AG10803 (cell line): ENCODE results near the gene THAP7.

Source experiments
- DNase-seq: peaks from one replicate; pipeline ENCODE4 v3.0.0; 2010; ENCODE audit warnings: low read depth
- H3K4me3 ChIP-seq: 2 replicates; pipeline ENCODE4 v1.5.1; 2011; ENCODE audit warnings: mild to moderate bottlenecking, low read length, control low read depth
- TF ChIP-seq, protein P1 (sequence below): conservative IDR thresholded peaks from 2 replicates; pipeline ENCODE4 v1.5.1; 2011; ENCODE audit warnings: mild to moderate bottlenecking, low read length, control low read depth, inconsistent platforms

THAP7 gene

DNA sequence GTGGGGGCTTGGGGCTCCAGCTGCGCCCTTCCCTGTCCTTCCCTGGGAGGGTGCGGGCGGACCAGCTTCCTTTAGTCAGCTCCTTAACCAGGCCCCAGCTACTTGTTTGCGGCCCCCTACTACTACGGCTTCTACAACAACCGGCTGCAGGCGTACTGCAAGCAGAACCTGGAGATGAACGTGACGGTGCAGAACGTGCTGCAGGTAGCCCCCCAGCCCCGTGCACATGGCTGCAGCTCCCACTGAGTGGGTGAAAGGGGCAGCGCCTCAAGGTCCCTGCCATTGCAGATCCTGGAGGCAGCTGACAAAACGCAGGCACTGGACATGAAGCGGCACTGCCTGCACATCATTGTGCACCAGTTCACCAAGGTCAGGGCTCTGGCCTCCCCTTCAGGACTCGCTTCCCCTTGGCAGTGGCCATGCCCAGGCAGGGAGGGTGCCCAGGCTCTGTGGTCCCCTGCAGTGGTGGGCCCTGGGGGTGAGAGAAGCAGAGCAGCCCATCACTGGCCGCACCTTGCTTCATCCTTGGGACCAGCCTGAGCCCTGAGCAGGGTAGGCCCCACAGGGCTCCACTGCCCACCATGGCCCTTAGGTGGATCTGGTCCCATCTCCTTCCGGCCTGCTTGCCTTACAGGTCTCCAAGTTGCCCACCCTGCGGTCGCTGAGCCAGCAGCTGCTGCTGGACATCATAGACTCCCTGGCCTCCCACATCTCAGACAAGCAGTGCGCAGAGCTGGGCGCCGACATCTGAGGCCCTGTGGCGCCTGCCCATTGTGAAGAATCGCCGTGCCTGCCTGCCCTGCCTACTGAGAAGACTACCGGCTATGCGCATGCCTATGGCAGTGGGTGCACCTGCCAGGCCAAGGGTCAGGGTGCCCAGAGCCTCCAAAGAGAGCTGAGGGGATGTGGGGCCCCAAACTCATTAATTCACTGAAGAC lies 5.1 kb downstream of the THAP7 start:
- TF ChIP-seq, protein P1, sequence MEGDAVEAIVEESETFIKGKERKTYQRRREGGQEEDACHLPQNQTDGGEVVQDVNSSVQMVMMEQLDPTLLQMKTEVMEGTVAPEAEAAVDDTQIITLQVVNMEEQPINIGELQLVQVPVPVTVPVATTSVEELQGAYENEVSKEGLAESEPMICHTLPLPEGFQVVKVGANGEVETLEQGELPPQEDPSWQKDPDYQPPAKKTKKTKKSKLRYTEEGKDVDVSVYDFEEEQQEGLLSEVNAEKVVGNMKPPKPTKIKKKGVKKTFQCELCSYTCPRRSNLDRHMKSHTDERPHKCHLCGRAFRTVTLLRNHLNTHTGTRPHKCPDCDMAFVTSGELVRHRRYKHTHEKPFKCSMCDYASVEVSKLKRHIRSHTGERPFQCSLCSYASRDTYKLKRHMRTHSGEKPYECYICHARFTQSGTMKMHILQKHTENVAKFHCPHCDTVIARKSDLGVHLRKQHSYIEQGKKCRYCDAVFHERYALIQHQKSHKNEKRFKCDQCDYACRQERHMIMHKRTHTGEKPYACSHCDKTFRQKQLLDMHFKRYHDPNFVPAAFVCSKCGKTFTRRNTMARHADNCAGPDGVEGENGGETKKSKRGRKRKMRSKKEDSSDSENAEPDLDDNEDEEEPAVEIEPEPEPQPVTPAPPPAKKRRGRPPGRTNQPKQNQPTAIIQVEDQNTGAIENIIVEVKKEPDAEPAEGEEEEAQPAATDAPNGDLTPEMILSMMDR, result no peak
- no peak overlapping the region for H3K4me3 ChIP-seq
- no peak for DNase-seq

DNA sequence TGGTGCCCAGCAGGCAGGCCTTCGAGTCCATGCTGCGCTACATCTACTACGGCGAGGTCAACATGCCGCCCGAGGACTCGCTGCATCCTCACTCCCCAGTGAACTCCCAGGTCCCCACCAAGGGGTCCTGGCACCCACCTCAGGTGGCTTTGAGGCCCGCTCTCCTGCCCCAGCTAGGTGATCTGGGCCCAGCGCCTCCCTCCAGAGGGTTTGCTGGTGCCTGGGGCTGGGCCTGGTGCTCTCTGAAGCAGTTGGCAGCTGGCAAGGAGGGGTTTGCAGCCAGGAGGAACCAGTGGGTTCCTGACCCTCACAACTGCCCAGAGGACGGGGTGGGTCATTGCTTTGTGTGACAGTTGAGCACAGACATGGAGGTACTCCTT lies 5.9 kb downstream of the THAP7 start:
- H3K4me3 ChIP-seq, result no peak overlapping the region
- DNase-seq, result no peak
- TF ChIP-seq, protein P1, result no peak

DNA sequence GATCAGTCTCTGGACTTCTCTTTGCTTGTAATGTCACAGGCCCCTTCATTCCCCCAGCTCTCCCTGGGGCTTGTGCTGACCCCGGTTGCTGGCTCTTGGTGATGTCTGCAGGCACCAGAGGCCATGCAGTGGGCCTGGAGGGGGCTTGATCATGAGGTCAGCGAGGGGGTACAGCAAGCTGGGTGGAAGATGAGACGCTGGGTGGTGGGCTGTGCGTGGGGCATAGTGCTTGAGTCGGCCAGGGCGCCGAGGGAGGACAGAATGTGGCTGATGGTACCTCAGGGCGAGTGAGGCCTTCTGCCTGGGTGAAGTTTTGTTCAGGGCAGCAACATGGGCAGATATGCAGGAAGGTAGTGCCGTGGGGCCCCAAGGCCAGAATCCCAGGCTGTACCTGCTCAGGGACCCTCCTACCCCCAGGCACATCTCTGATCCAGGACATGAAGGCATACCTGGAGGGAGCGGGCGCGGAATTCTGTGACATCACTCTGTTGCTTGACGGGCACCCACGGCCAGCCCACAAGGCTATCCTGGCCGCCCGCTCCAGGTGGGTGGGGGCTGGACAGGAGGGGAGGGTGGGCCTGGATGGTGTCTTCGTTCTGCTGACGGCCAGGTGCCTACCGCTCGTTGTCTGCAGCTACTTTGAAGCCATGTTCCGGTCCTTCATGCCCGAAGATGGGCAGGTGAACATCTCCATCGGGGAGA lies 6.4 kb downstream of the THAP7 start:
- no peak for DNase-seq
- TF ChIP-seq, protein P1, result no peak
- no peak overlapping the region for H3K4me3 ChIP-seq

DNA sequence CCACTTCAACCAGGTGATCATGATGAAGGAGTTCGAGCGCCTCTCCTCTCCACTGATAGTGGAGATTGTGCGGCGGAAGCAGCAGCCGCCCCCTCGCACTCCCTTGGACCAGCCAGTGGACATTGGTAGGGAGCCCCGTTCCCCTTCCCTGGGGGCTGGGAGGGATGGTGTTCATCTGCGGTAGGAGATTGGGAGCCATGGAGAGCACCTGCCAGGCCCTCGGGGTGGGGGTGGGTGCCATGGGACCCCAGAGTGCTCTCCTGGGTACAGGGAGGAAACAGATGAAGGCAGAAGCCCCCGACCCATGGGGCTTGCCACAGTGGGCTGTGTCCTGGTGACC lies 7.0 kb downstream of the THAP7 start:
- H3K4me3 ChIP-seq, result no peak overlapping the region
- DNase-seq, result no peak
- TF ChIP-seq, protein P1, result no peak

DNA sequence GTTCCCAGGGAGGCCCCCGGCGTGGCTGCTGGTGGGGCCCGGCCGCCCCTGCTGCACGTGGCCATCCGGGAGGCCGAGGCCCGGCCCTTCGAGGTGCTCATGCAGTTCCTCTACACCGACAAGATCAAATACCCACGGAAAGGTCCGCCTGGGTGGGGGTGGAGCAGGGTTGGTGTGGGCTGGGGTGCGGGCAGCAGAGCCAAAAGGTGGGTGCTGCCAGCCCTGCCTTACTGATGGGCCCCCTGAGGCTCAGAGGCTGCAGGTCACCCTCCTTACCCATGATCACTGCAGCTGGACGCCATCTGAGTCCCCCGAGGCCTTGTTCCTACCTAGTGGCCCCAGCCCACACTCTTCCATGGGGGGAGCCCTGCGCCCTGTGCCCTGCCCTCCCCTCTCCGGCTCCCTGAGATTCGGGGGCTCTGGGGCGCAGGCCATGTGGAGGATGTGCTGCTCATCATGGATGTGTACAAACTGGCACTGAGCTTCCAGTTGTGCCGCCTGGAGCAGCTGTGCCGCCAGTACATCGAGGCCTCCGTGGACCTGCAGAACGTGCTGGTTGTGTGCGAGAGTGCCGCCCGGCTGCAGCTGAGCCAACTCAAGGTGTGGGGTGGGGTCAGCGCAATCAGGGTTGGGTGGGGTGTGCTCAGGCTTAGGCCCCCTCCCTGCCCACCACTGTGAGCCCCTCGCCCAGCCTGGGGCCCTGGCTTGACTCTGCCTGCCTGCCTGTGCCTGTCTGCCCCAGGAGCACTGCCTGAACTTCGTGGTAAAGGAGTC lies 7.6 kb downstream of the THAP7 start:
- no peak for DNase-seq
- no peak overlapping the region for H3K4me3 ChIP-seq
- TF ChIP-seq, protein P1, result no peak

DNA sequence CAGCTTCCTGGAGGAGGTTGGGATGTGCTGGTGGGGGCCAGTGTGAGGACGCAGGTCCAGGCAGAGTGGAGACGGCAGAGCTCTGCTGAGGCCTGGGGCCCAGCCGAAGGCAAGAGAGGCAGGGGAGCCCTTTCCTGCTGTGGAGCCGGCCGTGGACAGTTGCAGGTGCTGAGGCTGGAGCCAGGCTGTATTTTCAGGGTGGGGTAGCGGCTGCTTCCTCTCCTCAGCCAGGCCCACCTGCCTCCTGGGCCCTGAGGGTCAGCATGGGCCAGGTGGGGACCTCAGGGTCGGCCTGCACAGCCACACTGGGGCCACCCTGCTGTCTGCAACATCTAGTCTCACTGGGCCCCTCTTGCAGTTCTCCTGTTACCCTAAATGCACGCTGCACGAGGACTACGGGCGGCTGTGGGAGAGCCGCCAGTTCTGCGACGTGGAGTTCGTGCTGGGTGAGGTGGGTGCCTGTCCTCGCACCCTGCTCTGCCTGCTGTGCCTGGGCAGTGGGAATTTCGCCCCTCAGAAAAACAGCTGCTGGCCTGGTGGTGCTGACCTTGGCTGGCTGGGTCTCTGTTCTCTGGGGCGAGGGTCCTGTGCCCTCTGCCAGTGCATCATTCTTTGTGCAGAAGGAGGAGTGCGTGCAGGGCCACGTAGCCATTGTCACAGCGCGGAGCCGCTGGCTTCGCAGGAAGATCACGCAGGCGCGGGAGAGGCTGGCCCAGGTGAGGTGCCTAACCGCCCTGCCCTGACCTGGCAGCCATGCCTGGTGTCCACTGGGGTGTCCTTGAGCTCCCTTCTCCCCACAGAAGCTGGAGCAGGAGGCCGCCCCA lies 8.4 kb downstream of the THAP7 start:
- no peak for DNase-seq
- no peak overlapping the region for H3K4me3 ChIP-seq
- TF ChIP-seq, protein P1, result no peak
